DND-41 (cell line): ENCODE results near the gene SLC18A3.

Source experiments
- ATAC-seq: fragments of 200-7000 bp; cut with Tn5 transposase; 3 replicates; pipeline ENCODE4 v1.9.1; 2021; ENCODE audit warnings: low read depth; ENCODE audit not compliant: insufficient read depth
- DNase-seq: peaks from one replicate; pipeline ENCODE4 v3.0.0-alpha.2; 2020
- H2AFZ ChIP-seq: 2 replicates; pipeline ENCODE4 v1.6.0; 2012; ENCODE audit warnings: low read depth, low read length
- H3K27ac ChIP-seq: 2 replicates; pipeline ENCODE4 v1.5.1; 2012; ENCODE audit warnings: low read length, inconsistent platforms
- H3K27me3 ChIP-seq: fragments of 200-600 bp; sonication (generic); 2 replicates; pipeline ENCODE4 v1.6.0; 2012; ENCODE audit warnings: low read length, mild to moderate bottlenecking, inconsistent platforms; ENCODE audit not compliant: insufficient read depth, poor library complexity
- H3K36me3 ChIP-seq: 2 replicates; pipeline ENCODE4 v1.5.1; 2012; ENCODE audit warnings: low read length, inconsistent platforms; ENCODE audit not compliant: insufficient read depth
- H3K4me1 ChIP-seq: 2 replicates; pipeline ENCODE4 v1.5.1; 2012; ENCODE audit warnings: mild to moderate bottlenecking, low read length; ENCODE audit not compliant: insufficient read depth
- H3K4me2 ChIP-seq: 2 replicates; pipeline ENCODE4 v1.6.0; 2012; ENCODE audit warnings: mild to moderate bottlenecking, moderate library complexity, low read length, inconsistent platforms; ENCODE audit not compliant: insufficient read depth
- H3K4me3 ChIP-seq, 2 experiments: fragments of 200-600 bp in 1 of 2; shearing (Covaris generic) in 1 of 2; 2 replicates each; pipeline ENCODE4 v1.5.1; 2012 to 2016; ENCODE audit warnings: inconsistent platforms in 2 of 2, low read length in 2 of 2, mild to moderate bottlenecking in 2 of 2, low read depth in 1 of 2, moderate library complexity in 1 of 2
- H3K79me2 ChIP-seq: 2 replicates; pipeline ENCODE4 v1.6.0; 2012; ENCODE audit warnings: low read length, inconsistent platforms; ENCODE audit not compliant: insufficient read depth
- H3K9ac ChIP-seq: 2 replicates; pipeline ENCODE4 v1.6.0; 2012; ENCODE audit warnings: low read depth, mild to moderate bottlenecking, inconsistent platforms, low read length, moderate library complexity
- H3K9me3 ChIP-seq: 2 replicates; pipeline ENCODE4 v1.5.1; 2012; ENCODE audit warnings: low read length, moderate library complexity, mild to moderate bottlenecking, inconsistent platforms; ENCODE audit not compliant: insufficient read depth, severe bottlenecking
- H4K20me1 ChIP-seq: 2 replicates; pipeline ENCODE4 v1.6.0; 2012; ENCODE audit warnings: low read length; ENCODE audit not compliant: insufficient read depth
- CTCF ChIP-seq: IDR thresholded peaks from 2 replicates; pipeline ENCODE4 v1.5.1; 2012; ENCODE audit warnings: borderline replicate concordance, low read length, moderate library complexity, mild to moderate bottlenecking; ENCODE audit not compliant: poor library complexity, severe bottlenecking; ENCODE audit errors: extremely low read depth
- EZH2 ChIP-seq: IDR thresholded peaks from 3 replicates; pipeline ENCODE4 v1.6.1; 2012; ENCODE audit warnings: borderline replicate concordance, low read depth, mild to moderate bottlenecking, moderate library complexity, low read length, inconsistent platforms; ENCODE audit not compliant: severe bottlenecking

Gene SLC18A3

GRCh38 chr10:49653273-49653929, 43.3 kb downstream of the SLC18A3 start:
- no peaks in the 10 kb centered on the region for H3K36me3 ChIP-seq
- ATAC-seq (no peak), DNase-seq (no peak)
- H3K4me1 ChIP-seq, result peaks cover 30% of the 10 kb centered on the region
- H3K27me3 ChIP-seq, result no peaks in the 10 kb centered on the region
- no peak overlapping the region for H3K4me2 ChIP-seq
- H3K4me3 ChIP-seq, result no peak overlapping the region
- no peak overlapping the region for H2AFZ ChIP-seq
- no peaks in the 10 kb centered on the region for H3K79me2 ChIP-seq
- no peak for TF ChIP-seq CTCF
- no peaks in the 10 kb centered on the region for H4K20me1 ChIP-seq
- H3K9ac ChIP-seq, result no peak overlapping the region
- no peaks in the 10 kb centered on the region for H3K9me3 ChIP-seq
- H3K27ac ChIP-seq, result peak overlapping the region; percentile 2; the same call in 1 of the 2 replicates

GRCh38 chr10:49654036-49654693, 44.1 kb downstream of the SLC18A3 start:
- no peak overlapping the region for H3K4me3 ChIP-seq
- H3K27me3 ChIP-seq, result no peaks in the 10 kb centered on the region
- ATAC-seq, result no peak
- no peaks in the 10 kb centered on the region for H3K79me2 ChIP-seq
- TF ChIP-seq CTCF (no peak), EZH2 (no peak)
- no peak overlapping the region for H3K4me2 ChIP-seq
- no peak overlapping the region for H3K27ac ChIP-seq
- no peaks in the 10 kb centered on the region for H4K20me1 ChIP-seq
- DNase-seq, result no peak
- H3K9me3 ChIP-seq, result peaks cover 4% of the 10 kb centered on the region
- peaks cover 22% of the 10 kb centered on the region for H3K4me1 ChIP-seq
- H2AFZ ChIP-seq, result no peak overlapping the region
- no peak overlapping the region for H3K9ac ChIP-seq
- H3K36me3 ChIP-seq, result no peaks in the 10 kb centered on the region

GRCh38 chr10:49655099-49655498, 45.0 kb downstream of the SLC18A3 start:
- Histone ChIP-seq H3K9me3 (peaks cover 7% of the 10 kb centered on the region), H3K27me3 (no peaks in the 10 kb centered on the region), H4K20me1 (no peaks in the 10 kb centered on the region), H3K27ac (no peak overlapping the region), H3K9ac (no peak overlapping the region), H2AFZ (no peak overlapping the region), H3K36me3 (no peaks in the 10 kb centered on the region), H3K4me1 (peaks cover 13% of the 10 kb centered on the region), H3K4me2 (no peak overlapping the region), H3K79me2 (no peaks in the 10 kb centered on the region), H3K4me3 (no peak overlapping the region)
- ATAC-seq, result no peak
- no peak for TF ChIP-seq EZH2
- no peak for TF ChIP-seq CTCF
- DNase-seq, result no peak
